Measurements from ENCODE around the gene GIMAP8.

GIMAP8 gene

GRCh38 chr7:150404805-150405583 lies 45.4 kb upstream of the GIMAP8 start:
- H3K36me3 ChIP-seq (ENCODE audit: insufficient read depth, low read length) = no peaks in the 10 kb centered on the region
- no peak overlapping the region for H3K27ac ChIP-seq
- H3K4me3 ChIP-seq = peak overlapping the region; percentile 83
- no peak for DNase-seq (ENCODE audit: low read depth, low spot score)
- H3K9ac ChIP-seq (ENCODE audit: insufficient read length) = peak overlapping the region; percentile 74
- H3K9me3 ChIP-seq (ENCODE audit: low read depth, low read length) = no peaks in the 10 kb centered on the region
- TF ChIP-seq EZH2 (IDR thresholded peaks at IDR 0.05) = no peak
- no peak for TF ChIP-seq FOXP2 (optimal IDR thresholded peaks at IDR 0.05; ENCODE audit: control extremely low read depth, extremely low read length, insufficient read depth)
- no peak; the same call in 1 of the 2 replicates for TF ChIP-seq POLR2AphosphoS5 (IDR thresholded peaks at IDR 0.05; ENCODE audit: borderline replicate concordance, low read depth, low read length)

- Histone ChIP-seq H3K27ac (no peak overlapping the region), H3K9ac (ENCODE audit: insufficient read length) (peak overlapping the region; percentile 74), H3K9me3 (ENCODE audit: low read depth, low read length) (no peaks in the 10 kb centered on the region), H3K36me3 (ENCODE audit: insufficient read depth, low read length) (no peaks in the 10 kb centered on the region), H3K4me3 (peak overlapping the region; percentile 83)
- no peak for TF ChIP-seq POLR2AphosphoS5 (IDR thresholded peaks at IDR 0.05; ENCODE audit: borderline replicate concordance, low read depth, low read length)
- no peak for TF ChIP-seq FOXP2 (optimal IDR thresholded peaks at IDR 0.05; ENCODE audit: control extremely low read depth, extremely low read length, insufficient read depth)
- no peak for TF ChIP-seq EZH2 (IDR thresholded peaks at IDR 0.05)
- no peak for DNase-seq (ENCODE audit: low read depth, low spot score)
These were observed 44.7 kb upstream of the GIMAP8 start for GRCh38 chr7:150405584-150406311.

- TF ChIP-seq EZH2 (IDR thresholded peaks at IDR 0.05) (no peak), POLR2AphosphoS5 (IDR thresholded peaks at IDR 0.05; ENCODE audit: borderline replicate concordance, low read depth, low read length) (no peak), FOXP2 (optimal IDR thresholded peaks at IDR 0.05; ENCODE audit: control extremely low read depth, extremely low read length, insufficient read depth) (no peak)
- H3K4me3 ChIP-seq = no peak overlapping the region; the same call in 1 of the 2 replicates
- no peak for DNase-seq (ENCODE audit: low read depth, low spot score)
- H3K27ac ChIP-seq = no peak overlapping the region
- no peaks in the 10 kb centered on the region for H3K9me3 ChIP-seq (ENCODE audit: low read depth, low read length)
- no peaks in the 10 kb centered on the region for H3K36me3 ChIP-seq (ENCODE audit: insufficient read depth, low read length)
- no peak overlapping the region for H3K9ac ChIP-seq (ENCODE audit: insufficient read length)
These were observed 44.2 kb upstream of the GIMAP8 start for GRCh38 chr7:150406312-150406566.

- H3K36me3 ChIP-seq (ENCODE audit: insufficient read depth, low read length) = no peaks in the 10 kb centered on the region
- no peak overlapping the region for H3K4me3 ChIP-seq
- no peak for TF ChIP-seq FOXP2 (optimal IDR thresholded peaks at IDR 0.05; ENCODE audit: control extremely low read depth, extremely low read length, insufficient read depth)
- no peak for TF ChIP-seq POLR2AphosphoS5 (IDR thresholded peaks at IDR 0.05; ENCODE audit: borderline replicate concordance, low read depth, low read length)
- no peak for TF ChIP-seq EZH2 (IDR thresholded peaks at IDR 0.05)
- no peak overlapping the region for H3K9ac ChIP-seq (ENCODE audit: insufficient read length)
- no peak for DNase-seq (ENCODE audit: low read depth, low spot score)
- H3K9me3 ChIP-seq (ENCODE audit: low read depth, low read length) = no peaks in the 10 kb centered on the region
- peak overlapping the region; percentile 64; the same call in 1 of the 2 replicates for H3K27ac ChIP-seq
These were observed 43.6 kb upstream of the GIMAP8 start for GRCh38 chr7:150406567-150407421.

GRCh38 chr7:150407588-150408392 lies 42.6 kb upstream of the GIMAP8 start:
- H3K27ac ChIP-seq = no peak overlapping the region
- no peak for DNase-seq (ENCODE audit: low read depth, low spot score)
- H3K9me3 ChIP-seq (ENCODE audit: low read depth, low read length) = no peaks in the 10 kb centered on the region
- TF ChIP-seq POLR2AphosphoS5 (IDR thresholded peaks at IDR 0.05; ENCODE audit: borderline replicate concordance, low read depth, low read length) (no peak), EZH2 (IDR thresholded peaks at IDR 0.05) (no peak), FOXP2 (optimal IDR thresholded peaks at IDR 0.05; ENCODE audit: control extremely low read depth, extremely low read length, insufficient read depth) (no peak)
- no peak overlapping the region for H3K9ac ChIP-seq (ENCODE audit: insufficient read length)
- no peak overlapping the region for H3K4me3 ChIP-seq
- H3K36me3 ChIP-seq (ENCODE audit: insufficient read depth, low read length) = no peaks in the 10 kb centered on the region

GRCh38 chr7:150408393-150409299 lies 41.8 kb upstream of the GIMAP8 start:
- Histone ChIP-seq H3K27ac (no peak overlapping the region), H3K4me3 (no peak overlapping the region), H3K9me3 (ENCODE audit: low read depth, low read length) (no peaks in the 10 kb centered on the region), H3K36me3 (ENCODE audit: insufficient read depth, low read length) (no peaks in the 10 kb centered on the region), H3K9ac (ENCODE audit: insufficient read length) (no peak overlapping the region)
- TF ChIP-seq EZH2 (IDR thresholded peaks at IDR 0.05) (no peak), FOXP2 (optimal IDR thresholded peaks at IDR 0.05; ENCODE audit: control extremely low read depth, extremely low read length, insufficient read depth) (no peak), POLR2AphosphoS5 (IDR thresholded peaks at IDR 0.05; ENCODE audit: borderline replicate concordance, low read depth, low read length) (no peak)
- DNase-seq (ENCODE audit: low read depth, low spot score) = no peak
